ENCODE data around the gene SLC7A5. TPM values are rescaled to one million over a fixed set of nuclear protein-coding genes. Genes with fewer than 3 reads are reported as not detected.
"Not testable (repeated sequence)": the region's sequence is repeated elsewhere in the genome, so short reads cannot be mapped to it uniquely, and the experiment has no call there.

The SLC7A5 gene
- total RNA-seq, 1 donor from 2014 or later = 271 TPM

DNA sequence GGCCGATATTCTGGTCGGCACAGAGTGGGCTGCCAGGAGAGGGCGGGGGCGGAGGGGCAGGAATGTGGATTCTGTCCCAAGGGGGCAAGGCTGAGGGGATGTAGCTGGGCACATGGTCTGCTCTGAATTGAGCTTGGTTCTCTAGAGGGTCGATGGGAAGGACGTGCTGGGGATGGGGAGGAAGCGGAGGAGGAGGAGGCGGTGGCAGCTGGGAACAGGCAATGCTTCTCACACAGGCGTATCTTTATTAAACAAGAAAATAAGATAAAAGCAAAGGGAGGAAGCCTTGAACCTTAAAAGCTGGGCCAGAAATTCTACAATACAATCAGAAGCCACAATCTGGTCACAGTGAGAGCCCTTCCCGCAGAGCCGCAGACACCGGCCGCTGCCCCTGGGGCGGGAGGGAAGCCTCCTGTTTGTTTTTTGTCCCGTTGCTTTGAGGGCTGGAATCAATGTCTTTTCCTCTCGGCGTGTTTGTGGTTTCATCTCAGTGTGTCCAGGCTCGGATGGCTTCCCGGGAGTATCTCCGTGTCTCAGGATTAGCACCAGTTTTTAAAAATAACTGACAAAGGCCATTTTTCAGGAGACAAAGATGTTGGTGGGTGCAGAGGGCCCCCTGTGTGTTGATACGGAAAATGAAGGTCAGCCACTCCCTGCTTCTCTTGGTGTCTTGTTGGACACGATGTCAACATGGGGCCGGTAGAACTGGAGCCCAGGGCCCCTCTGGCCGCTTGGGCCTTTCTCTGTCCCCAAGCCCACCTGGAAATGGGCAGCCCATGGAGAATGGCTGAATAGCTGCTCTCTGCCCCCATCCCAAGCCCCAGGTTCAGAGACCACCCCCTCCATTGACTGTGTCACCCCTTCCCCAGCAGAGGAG, 12.3 kb upstream of the SLC7A5 start:
- Mint-ChIP-seq H3K36me3 (ENCODE audit: low read depth) (no peaks in the 10 kb centered on the region), H3K4me1 (ENCODE audit: low read depth) (peaks cover 34% of the 10 kb centered on the region), H3K4me3 (ENCODE audit: low read depth) (no peak overlapping the region), H3K27me3 (ENCODE audit: low read depth) (no peaks in the 10 kb centered on the region), H3K9me3 (peaks cover 4% of the 10 kb centered on the region), H3K27ac (no peak overlapping the region)
- intact Hi-C loops (cut with micrococcal nuclease) = no loop called here
- DNase-seq (ENCODE audit: low spot score) = no peak

DNA sequence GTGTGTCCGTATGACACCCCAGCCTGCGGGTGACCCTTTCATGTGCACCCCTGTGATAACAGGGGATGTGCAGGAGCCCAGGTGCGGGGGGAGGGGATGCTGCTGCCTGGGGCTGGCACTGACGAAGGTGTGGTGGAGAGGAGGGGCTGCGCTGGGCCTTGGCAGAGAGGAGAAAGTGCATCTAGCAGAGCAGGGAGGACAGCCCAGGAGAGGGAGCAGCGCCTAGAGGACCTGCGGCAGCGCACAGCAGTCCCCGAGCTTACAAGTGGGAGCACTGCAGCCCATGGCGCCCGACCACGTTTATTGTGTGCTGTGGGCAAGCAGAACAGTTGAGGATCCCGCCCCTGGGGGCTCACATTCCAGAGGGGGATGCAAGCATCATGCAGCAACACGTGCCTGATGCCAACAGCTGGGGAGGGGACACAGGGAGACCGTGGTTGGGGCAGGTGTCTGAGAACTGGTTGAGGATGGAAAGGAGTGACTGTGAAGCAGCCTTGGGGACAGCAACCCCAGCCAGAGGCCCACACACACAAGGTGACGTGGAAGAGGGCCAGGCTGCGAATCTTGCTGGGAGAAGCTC, 10.9 kb upstream of the SLC7A5 start:
- Mint-ChIP-seq H3K4me3 (ENCODE audit: low read depth) (no peak overlapping the region), H3K4me1 (ENCODE audit: low read depth) (peaks cover 41% of the 10 kb centered on the region), H3K27ac (no peak overlapping the region), H3K27me3 (ENCODE audit: low read depth) (no peaks in the 10 kb centered on the region), H3K9me3 (peaks cover 4% of the 10 kb centered on the region), H3K36me3 (ENCODE audit: low read depth) (no peaks in the 10 kb centered on the region)
- intact Hi-C loops (cut with micrococcal nuclease) = no loop called here
- DNase-seq (ENCODE audit: low spot score) = no peak

DNA sequence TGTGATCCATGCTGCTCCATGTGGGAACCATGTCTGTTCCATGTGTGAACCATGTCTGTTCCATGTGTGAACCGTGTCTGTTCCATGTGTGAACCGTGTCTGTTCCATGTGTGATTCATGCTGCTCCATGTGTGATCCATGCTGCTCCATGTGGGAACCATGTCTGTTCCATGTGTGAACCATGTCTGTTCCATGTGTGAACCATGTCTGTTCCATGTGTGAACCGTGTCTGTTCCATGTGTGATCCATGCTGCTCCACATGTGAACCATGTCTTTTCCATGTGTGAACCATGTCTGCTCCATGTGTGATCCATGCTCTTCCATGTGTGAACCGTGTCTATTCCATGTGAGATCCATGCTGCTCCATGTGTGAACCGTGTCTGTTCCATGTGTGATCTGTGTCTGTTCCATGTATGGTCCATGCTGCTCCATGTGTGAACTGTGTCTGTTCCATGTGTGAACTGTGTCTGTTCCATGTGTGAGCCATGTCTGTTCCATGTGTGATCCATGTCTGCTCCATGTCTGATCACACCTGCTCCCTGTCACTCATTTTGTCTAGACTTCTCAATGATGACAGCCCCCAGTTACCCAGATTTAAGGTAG, 10.2 kb upstream of the SLC7A5 start:
- H3K27ac Mint-ChIP-seq = peak overlapping the region; percentile 17
- not testable (repeated sequence) for H3K36me3 Mint-ChIP-seq (ENCODE audit: low read depth); H3K9me3 Mint-ChIP-seq; H3K4me3 Mint-ChIP-seq (ENCODE audit: low read depth); H3K27me3 Mint-ChIP-seq (ENCODE audit: low read depth); DNase-seq (ENCODE audit: low spot score)
- intact Hi-C loops (cut with micrococcal nuclease) = loop anchor here (5.0 to 10.0 kb wide), 3 partner anchors 78 to 575 kb away; partner anchors contain the start of genes FBXO31 and ZFPM1
- H3K4me1 Mint-ChIP-seq (ENCODE audit: low read depth) = peaks cover 48% of the 10 kb centered on the region

DNA sequence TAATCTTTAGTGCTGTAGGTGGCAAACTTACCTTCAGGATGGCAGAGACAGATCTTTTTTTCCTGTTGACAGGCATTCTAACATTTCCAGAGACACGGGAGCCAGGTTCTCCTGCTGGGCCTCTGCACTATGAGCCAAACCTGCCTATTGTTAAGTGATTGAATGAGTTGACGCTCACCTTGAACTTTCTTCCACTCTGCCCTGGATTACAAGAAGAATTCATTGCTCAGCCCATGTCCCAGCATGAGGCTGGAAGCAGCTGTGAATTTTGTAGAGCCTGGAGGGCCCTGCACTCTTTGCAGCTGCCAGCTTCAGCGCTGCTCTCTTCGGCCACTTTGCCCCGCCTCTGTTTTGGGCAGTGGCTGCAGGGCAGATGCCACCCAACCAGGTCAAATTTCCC, 9.4 kb upstream of the SLC7A5 start:
- intact Hi-C loops (cut with micrococcal nuclease) = loop anchor here (1.0 to 10.0 kb wide), 4 partner anchors 31 to 576 kb away; partner anchors contain the start of genes FBXO31 and ZFPM1
- DNase-seq (ENCODE audit: low spot score) = no peak
- Mint-ChIP-seq H3K27me3 (ENCODE audit: low read depth) (no peaks in the 10 kb centered on the region), H3K9me3 (peaks cover 4% of the 10 kb centered on the region), H3K4me3 (ENCODE audit: low read depth) (no peak overlapping the region), H3K36me3 (ENCODE audit: low read depth) (no peaks in the 10 kb centered on the region), H3K27ac (no peak overlapping the region), H3K4me1 (ENCODE audit: low read depth) (peaks cover 50% of the 10 kb centered on the region)

DNA sequence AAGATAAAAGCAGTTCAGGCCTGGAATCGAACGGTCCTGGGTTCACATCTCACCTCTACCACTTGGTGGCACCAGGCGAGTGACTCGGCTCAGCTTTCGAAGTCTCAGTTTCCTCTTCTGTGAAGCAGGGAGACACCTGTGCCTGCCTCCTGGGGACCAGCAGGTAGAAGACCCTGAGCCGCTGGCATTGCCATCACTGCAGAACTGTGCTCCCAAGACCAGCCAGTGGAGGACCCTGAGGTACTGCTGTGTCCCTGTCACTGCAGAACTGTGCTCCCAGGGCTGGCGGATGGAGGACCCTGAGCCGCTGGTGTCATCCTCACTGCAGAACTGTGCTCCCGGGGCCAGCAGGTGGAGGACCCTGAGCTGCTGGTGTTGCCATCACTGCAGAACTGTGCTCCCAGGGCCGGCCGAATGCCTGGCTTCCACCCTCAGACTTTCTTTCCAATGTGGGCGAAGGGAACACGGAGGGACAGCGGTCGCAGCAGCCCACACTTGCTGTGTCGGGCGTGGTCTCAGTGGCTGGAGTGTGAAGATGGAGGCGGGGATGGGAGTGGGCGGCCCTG, 8.7 kb upstream of the SLC7A5 start:
- intact Hi-C loops (cut with micrococcal nuclease) = loop anchor here (1.0 to 10.0 kb wide), 4 partner anchors 31 to 577 kb away; partner anchors contain the start of genes FBXO31 and ZFPM1
- H3K4me3 Mint-ChIP-seq (ENCODE audit: low read depth) = no peak overlapping the region
- peaks cover 52% of the 10 kb centered on the region for H3K4me1 Mint-ChIP-seq (ENCODE audit: low read depth)
- H3K36me3 Mint-ChIP-seq (ENCODE audit: low read depth) = no peaks in the 10 kb centered on the region
- DNase-seq (ENCODE audit: low spot score) = peak; percentile 32
- no peaks in the 10 kb centered on the region for H3K27me3 Mint-ChIP-seq (ENCODE audit: low read depth)
- H3K9me3 Mint-ChIP-seq = peaks cover 4% of the 10 kb centered on the region
- H3K27ac Mint-ChIP-seq = peak overlapping the region; percentile 75

DNA sequence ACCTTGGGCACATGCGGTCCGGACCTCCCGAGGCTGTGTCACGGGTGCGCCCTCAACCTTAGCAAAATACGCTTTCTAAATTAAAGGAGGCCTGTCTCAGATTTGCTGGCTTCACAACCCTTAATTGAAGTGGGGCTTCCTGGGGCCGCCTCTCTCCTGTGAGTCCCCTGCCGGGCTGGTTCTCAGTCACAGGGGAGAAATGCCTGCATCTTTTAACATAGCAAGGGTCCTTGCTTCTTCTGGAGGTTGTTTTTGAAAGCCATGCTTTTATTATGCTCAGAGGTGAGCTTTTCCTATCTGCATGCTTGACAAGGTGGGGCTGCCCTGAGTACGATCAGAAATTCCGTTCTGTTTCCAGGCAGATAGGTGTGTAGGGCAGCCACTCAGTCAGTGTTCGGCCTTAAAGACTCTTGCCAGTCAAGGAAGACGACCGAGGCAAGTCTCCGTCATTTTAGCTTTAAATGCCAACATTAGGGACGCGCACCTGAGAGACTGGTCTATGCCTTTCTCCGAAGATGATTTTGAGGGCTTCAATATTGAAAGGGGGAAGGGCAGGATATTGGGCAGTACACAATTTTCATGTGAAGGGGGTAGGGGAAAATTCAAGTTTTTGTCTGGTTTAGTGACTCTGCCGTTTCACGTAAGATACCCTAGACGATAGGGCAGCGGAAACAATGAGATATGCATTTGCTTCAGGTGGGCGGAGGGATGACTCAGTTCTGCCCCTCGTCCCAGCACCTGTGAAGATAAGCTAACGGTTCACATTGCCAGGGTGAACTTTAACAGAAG, 5.5 kb upstream of the SLC7A5 start:
- DNase-seq (ENCODE audit: low spot score) = peak; percentile 73
- H3K4me1 Mint-ChIP-seq (ENCODE audit: low read depth) = peaks cover 67% of the 10 kb centered on the region
- no peaks in the 10 kb centered on the region for H3K27me3 Mint-ChIP-seq (ENCODE audit: low read depth)
- H3K4me3 Mint-ChIP-seq (ENCODE audit: low read depth) = peak overlapping the region; percentile 53
- intact Hi-C loops (cut with micrococcal nuclease) = loop anchor here (5.0 to 10.0 kb wide), 3 partner anchors 82 to 580 kb away; partner anchors contain the start of genes FBXO31 and ZFPM1
- peaks cover 4% of the 10 kb centered on the region for H3K9me3 Mint-ChIP-seq
- peak overlapping the region; percentile 95 for H3K27ac Mint-ChIP-seq
- no peaks in the 10 kb centered on the region for H3K36me3 Mint-ChIP-seq (ENCODE audit: low read depth)

DNA sequence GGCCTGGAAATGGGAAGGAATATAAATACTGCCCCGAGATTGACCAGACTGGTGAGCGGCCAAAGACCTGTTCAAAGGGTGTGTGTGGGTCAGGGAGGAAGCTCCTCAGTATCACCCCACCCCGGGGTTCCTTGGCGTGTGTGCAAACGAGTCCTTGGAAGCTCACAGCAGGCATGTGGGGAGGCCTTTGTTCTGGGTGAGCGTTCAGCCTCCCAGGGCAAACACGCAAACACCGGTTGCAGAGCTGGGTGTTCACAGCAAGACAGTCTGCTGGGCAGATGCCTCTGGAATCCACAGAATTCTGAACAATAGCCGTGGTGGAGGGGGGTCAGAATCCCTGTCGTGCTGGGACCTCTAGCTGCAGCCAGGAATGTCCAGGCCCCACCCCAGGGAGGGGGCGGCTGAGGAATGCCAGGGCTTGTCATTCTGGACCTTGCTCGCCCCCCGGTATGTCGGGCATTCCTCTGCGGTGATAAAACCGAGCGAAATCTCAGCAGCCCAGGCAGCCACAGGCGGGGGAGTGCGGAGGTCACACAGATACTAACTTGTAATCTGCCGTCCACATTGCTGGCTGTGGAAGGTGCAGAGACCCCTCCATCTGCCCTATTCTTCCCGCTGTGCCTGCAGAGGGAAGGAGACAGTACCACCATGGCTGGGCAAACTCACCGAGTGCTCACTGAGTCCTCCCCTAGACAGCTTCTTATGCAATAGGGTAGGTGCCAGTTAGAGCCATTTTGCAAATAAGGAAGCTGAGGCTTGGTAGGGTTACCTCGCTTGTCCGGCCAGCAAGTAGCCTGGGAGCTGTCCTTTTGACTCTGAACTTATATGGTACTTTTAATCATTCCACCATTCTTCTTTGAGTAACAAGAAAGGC, 1.3 kb upstream of the SLC7A5 start:
- Mint-ChIP-seq H3K36me3 (ENCODE audit: low read depth) (peaks cover 30% of the 10 kb centered on the region), H3K4me1 (ENCODE audit: low read depth) (peaks cover 48% of the 10 kb centered on the region), H3K27ac (peak overlapping the region; percentile 93), H3K4me3 (ENCODE audit: low read depth) (peak overlapping the region; percentile 31)
- H3K27me3 Mint-ChIP-seq (ENCODE audit: low read depth); H3K9me3 Mint-ChIP-seq; DNase-seq (ENCODE audit: low spot score): not testable (repeated sequence)
- intact Hi-C loops (cut with micrococcal nuclease) = loop anchor here (1.0 to 10.0 kb wide), 7 partner anchors 20 to 584 kb away; partner anchors contain the start of genes FBXO31 and ZFPM1

DNA sequence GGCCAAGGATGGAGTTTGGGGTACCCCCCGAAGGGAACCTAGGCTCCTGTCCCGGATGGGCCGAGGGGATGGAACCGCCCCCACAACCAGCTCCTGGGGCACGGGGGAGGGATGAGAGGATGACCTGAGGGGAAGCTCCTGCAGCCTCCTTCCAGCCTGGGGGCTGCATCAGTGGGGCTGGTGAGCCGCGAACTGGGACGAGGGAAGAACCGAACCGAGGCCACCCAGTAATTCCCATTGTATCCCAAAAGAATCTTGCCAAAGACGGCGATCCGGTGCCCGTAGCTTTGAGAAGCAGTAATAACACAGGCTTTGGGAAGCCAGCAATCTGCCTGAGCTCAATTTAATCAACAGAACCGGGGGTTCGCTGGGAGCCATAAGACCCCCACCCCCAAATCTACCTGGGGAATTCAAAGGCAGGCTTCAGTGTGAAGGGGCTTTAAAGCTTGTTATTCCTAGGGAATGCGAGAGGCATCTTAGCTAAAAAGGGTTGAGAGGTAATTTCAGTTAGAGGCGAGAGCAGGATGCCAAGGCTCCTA, 641 bp upstream of the SLC7A5 start:
- peaks cover 47% of the 10 kb centered on the region for H3K4me1 Mint-ChIP-seq (ENCODE audit: low read depth)
- not testable (repeated sequence) for H3K27me3 Mint-ChIP-seq (ENCODE audit: low read depth); H3K9me3 Mint-ChIP-seq; DNase-seq (ENCODE audit: low spot score)
- peaks cover 36% of the 10 kb centered on the region for H3K36me3 Mint-ChIP-seq (ENCODE audit: low read depth)
- peak overlapping the region; percentile 31 for H3K4me3 Mint-ChIP-seq (ENCODE audit: low read depth)
- peak overlapping the region; percentile 67 for H3K27ac Mint-ChIP-seq
- intact Hi-C loops (cut with micrococcal nuclease) = loop anchor here (2.0 to 10.0 kb wide), 3 partner anchors 39 to 585 kb away; partner anchors contain the start of genes FBXO31 and ZFPM1

DNA sequence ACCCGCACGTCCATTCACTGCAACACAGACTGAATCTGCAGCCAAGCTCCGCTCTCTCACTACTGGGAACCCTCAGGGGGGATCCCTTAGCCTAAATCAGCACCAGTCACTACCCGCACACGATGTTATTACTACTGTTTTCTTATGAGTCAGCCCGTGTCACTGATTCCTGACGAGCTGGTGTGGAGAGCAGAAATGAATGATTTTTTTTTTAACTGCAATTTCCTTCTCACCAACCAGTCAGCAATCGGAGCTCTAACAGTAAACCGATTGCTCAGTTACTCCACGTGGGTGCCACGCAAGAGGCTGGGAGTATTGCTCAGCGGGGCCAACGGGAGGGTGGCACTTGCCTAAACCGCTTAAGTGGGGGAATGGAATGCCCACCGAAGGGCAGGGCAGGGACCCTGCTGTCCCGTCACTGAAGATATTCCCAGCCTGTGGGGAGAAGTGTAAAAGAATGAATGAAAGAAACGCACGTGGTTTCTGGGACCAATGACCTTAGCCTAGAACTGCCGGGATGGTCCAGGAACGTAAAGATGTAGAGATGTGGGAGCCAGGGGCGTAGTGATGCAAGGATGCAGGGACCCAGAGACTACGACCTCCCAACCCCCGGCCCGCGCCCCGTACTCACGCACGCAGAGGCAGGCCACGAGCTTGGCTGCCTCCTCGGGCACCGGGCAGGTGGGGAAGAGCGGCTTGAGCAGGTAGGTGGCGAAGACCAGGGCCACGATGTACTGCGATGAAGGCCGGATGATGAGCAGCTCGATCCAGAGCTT, 865 bp downstream of the SLC7A5 start:
- H3K9me3 Mint-ChIP-seq; intact Hi-C loops (cut with micrococcal nuclease); H3K27me3 Mint-ChIP-seq (ENCODE audit: low read depth): not testable (repeated sequence)
- H3K4me1 Mint-ChIP-seq (ENCODE audit: low read depth) = peaks cover 50% of the 10 kb centered on the region
- peaks cover 49% of the 10 kb centered on the region for H3K36me3 Mint-ChIP-seq (ENCODE audit: low read depth)
- H3K27ac Mint-ChIP-seq = peak overlapping the region; percentile 99
- H3K4me3 Mint-ChIP-seq (ENCODE audit: low read depth) = peak overlapping the region; percentile 98
- peak; percentile 66 for DNase-seq (ENCODE audit: low spot score)

DNA sequence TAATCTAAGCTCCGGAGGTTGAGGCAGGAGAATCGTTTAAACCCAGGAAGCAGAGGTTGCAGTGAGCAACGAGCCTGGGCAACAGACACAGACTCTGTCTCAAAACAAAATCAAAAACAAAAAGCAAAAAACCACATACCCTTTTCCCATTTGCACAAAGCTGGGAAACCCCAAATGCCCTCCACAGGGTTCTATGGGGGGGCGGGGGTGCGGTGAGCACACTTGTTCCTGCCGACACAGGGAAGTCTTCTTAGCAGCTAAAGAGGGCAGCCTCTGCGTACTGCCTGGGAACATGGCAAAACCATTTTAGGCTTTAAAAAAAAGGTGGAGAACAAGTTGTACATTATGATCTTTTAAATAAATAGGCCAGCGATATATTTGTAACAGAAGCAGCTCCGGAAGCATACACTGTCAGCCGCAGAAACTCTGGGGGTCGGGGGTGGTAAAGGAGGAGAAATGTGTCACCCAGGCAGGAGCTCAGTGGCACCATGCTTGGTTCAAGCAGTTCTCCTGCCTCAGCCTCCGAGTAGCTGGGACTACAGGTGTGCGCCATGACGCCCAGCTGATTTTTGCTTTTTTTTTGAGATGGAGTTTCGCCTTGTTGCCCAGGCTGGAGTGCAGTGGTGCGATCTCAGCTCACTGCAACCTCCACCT, 3.3 kb downstream of the SLC7A5 start:
- not testable (repeated sequence) for H3K9me3 Mint-ChIP-seq; H3K27me3 Mint-ChIP-seq (ENCODE audit: low read depth)
- Mint-ChIP-seq H3K36me3 (ENCODE audit: low read depth) (peaks cover 66% of the 10 kb centered on the region), H3K27ac (peak overlapping the region; percentile 99), H3K4me3 (ENCODE audit: low read depth) (peak overlapping the region; percentile 98), H3K4me1 (ENCODE audit: low read depth) (peaks cover 43% of the 10 kb centered on the region)
- intact Hi-C loops (cut with micrococcal nuclease) = loop anchor here (1.0 kb wide), 1 partner anchor 10 kb away; no protein-coding TSS in a partner anchor
- DNase-seq (ENCODE audit: low spot score) = peak; percentile 51

Measured in activated T-helper 2 cell treated with anti-CD3 and anti-CD28 coated beads, Interferon-gamma antibody, Interleukin-2, Interleukin-4, amounts not matched to agents 10 μg/mL and 5 μg/mL and 100 μg/mL, durations not matched to agents 14 hours and 24 hours and 36 hours (primary cell).